ENCODE measurements around the gene ROR2.

- TF ChIP-seq CTCF (conservative IDR thresholded peaks at IDR 0.05; ENCODE audit: low read length): no peak
- TF ChIP-seq EZH2phosphoT487 (IDR thresholded peaks at IDR 0.05; ENCODE audit: borderline replicate concordance): no peak
Observed at GRCh38 chr9:91849694-91850093, 100.3 kb downstream of the ROR2 start.
